ENCODE data around the gene ADNP2.
A peak's percentile ranks its signal among the peaks of the same experiment; 100 is the strongest.

Gene ADNP2

DNA sequence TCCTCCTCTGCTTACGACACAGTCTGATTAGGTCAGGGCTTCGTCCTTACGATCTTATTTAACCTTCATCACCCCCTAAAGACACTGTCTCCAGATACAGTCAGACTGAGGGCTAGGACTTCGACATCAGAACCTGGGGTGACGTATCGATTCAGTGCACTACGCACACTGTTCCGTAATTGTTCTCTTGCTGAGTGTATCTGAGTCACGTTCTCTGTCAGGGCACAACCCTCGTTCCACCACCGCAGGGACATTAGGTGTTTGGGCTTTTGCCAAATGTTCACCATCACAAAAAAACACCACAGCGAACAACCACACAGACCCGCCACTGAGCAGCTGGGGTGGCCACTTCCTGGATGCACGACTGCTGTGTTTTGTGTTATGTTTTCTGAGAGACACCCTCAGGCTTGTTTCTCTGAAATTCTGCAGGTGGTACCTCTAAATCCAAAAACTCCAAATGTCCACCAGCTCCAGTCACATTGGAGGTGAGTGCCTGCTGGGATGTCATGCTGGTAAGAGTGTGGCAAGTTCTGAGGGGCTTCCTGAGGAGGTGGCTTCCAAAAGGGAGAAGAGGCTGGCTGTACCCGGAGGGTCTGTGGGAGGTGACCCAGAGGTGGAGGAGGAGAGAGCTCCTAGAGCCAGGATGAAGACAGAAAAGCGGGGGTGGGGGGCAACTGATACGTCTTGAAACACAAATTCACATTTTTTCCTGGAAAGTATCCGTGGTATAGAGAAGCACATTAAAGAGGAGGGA lies 66.6 kb downstream of the ADNP2 start:
- Histone ChIP-seq H3K9me3 (ENCODE audit: control extremely low read depth in 1 of 5, control insufficient read depth in 4 of 5, insufficient read depth in 2 of 5, low read depth in 1 of 5, low read length in 4 of 5) (no peaks in the 10 kb centered on the region), H3K4me3 (ENCODE audit: control insufficient read depth in 1 of 7, extremely low read depth in 1 of 7, insufficient read depth in 4 of 7, low read depth in 2 of 7, low read length in 6 of 7) (no peak overlapping the region), H3K36me3 (ENCODE audit: control insufficient read depth in 4 of 4, insufficient read depth in 4 of 4, low read length in 3 of 4) (no peaks in the 10 kb centered on the region), H3K27ac (ENCODE audit: insufficient read depth in 1 of 2, low read depth in 1 of 2, low read length in 2 of 2, poor library complexity in 1 of 2, severe bottlenecking in 2 of 2) (no peak overlapping the region), H3K27me3 (replicated peaks in 2 of 5; ENCODE audit: control insufficient read depth in 4 of 5, insufficient read depth in 5 of 5, low read length in 4 of 5) (peaks cover 0 to 16% (median 3%) of the 10 kb centered on the region in 5 experiments), H3K4me1 (ENCODE audit: control extremely low read depth in 1 of 4, control insufficient read depth in 4 of 4, insufficient read depth in 4 of 4, low read length in 3 of 4) (peaks cover 0 to 2% (median 0%) of the 10 kb centered on the region in 4 experiments)
- peak in 2 of 3 donors; percentile 50 to 56 for DNase-seq
- CTCF ChIA-PET: interaction anchor here (0.6 kb wide), 1 partner anchor 136 kb away, joined by 4 read pairs; no protein-coding TSS in a partner anchor
- POLR2A ChIA-PET: interaction anchor here (0.6 to 0.7 kb wide), 2 partner anchors 28 to 400 kb away, joined by 3 to 4 read pairs; no protein-coding TSS in a partner anchor
- 85% methylated on average over 14 of the region's 18 CpGs for WGBS (ENCODE audit: insufficient coverage)

DNA sequence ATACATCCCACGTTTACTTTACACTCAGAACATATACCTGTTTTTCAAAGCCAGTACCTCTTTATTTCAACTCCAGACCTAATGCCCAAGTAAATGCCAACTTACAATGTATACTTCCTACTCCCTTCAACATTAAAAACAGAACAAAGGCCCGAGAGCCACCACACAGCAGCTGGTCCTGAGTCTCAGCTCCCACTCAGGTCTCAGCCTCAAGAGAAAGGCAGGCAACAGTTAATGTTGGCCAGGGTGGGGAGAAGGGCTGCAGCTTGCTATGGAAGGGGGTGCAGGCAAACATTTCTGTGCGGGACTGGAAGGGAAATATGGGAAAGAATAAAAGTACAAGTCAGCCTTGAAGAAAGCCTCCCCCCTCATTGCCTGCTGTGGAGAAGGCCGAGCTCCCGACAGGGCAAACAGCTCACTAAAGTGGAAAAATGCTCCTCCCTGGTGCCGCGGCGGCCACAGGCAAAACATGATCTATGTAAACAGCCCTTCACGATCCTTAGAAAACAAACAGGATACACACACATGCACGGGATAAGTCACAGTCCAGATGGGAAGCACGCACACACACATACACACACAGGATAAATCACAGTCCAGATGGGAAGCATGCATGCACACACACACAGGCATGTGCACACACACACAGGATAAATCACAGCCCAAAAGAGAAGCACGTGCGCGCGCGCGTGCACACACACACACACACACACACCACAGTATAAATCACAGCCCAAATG lies 67.4 kb downstream of the ADNP2 start:
- WGBS (ENCODE audit: insufficient coverage): 91% methylated on average over 6 of the region's 17 CpGs
- no peak overlapping the region for H3K27ac ChIP-seq (ENCODE audit: insufficient read depth in 1 of 2, low read depth in 1 of 2, low read length in 2 of 2, poor library complexity in 1 of 2, severe bottlenecking in 2 of 2)
- peaks cover 0 to 2% (median 0%) of the 10 kb centered on the region in 4 experiments for H3K4me1 ChIP-seq (ENCODE audit: control extremely low read depth in 1 of 4, control insufficient read depth in 4 of 4, insufficient read depth in 4 of 4, low read length in 3 of 4)
- ChIA-PET POLR2A (interaction anchor here (0.7 kb wide), 1 partner anchor 29 kb away, joined by 3 read pairs; no protein-coding TSS in a partner anchor), CTCF (no interaction called here)
- no peak for DNase-seq
- no peaks in the 10 kb centered on the region for H3K9me3 ChIP-seq (ENCODE audit: control extremely low read depth in 1 of 5, control insufficient read depth in 4 of 5, insufficient read depth in 2 of 5, low read depth in 1 of 5, low read length in 4 of 5)
- peaks cover 0 to 11% (median 3%) of the 10 kb centered on the region in 5 experiments for H3K27me3 ChIP-seq (replicated peaks in 2 of 5; ENCODE audit: control insufficient read depth in 4 of 5, insufficient read depth in 5 of 5, low read length in 4 of 5)
- H3K36me3 ChIP-seq (ENCODE audit: control insufficient read depth in 4 of 4, insufficient read depth in 4 of 4, low read length in 3 of 4): no peaks in the 10 kb centered on the region
- no peak overlapping the region for H3K4me3 ChIP-seq (ENCODE audit: control insufficient read depth in 1 of 7, extremely low read depth in 1 of 7, insufficient read depth in 4 of 7, low read depth in 2 of 7, low read length in 6 of 7)

DNA sequence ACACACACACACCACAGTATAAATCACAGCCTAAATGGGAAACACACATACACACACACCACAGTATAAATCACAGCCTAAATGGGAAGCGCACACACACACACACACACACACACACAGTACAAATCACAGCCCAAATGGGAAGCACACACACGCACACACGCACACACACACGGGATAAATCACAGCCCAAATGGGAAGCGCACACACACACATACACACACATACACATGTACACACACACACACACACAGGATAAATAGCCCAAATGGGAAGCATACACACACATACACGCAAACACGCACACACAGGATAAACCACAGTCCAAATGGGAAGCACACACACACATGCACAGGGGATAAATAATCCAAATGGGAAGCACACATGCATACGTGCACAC lies 68.1 kb downstream of the ADNP2 start:
- Histone ChIP-seq H3K9me3 (ENCODE audit: control extremely low read depth in 1 of 5, control insufficient read depth in 4 of 5, insufficient read depth in 2 of 5, low read depth in 1 of 5, low read length in 4 of 5) (no peaks in the 10 kb centered on the region), H3K4me3 (ENCODE audit: control insufficient read depth in 1 of 7, extremely low read depth in 1 of 7, insufficient read depth in 4 of 7, low read depth in 2 of 7, low read length in 6 of 7) (no peak overlapping the region), H3K27ac (ENCODE audit: insufficient read depth in 1 of 2, low read depth in 1 of 2, low read length in 2 of 2, poor library complexity in 1 of 2, severe bottlenecking in 2 of 2) (no peak overlapping the region), H3K4me1 (ENCODE audit: control extremely low read depth in 1 of 4, control insufficient read depth in 4 of 4, insufficient read depth in 4 of 4, low read length in 3 of 4) (peaks cover 0 to 2% (median 0%) of the 10 kb centered on the region in 4 experiments), H3K36me3 (ENCODE audit: control insufficient read depth in 4 of 4, insufficient read depth in 4 of 4, low read length in 3 of 4) (no peaks in the 10 kb centered on the region), H3K27me3 (replicated peaks in 2 of 5; ENCODE audit: control insufficient read depth in 4 of 5, insufficient read depth in 5 of 5, low read length in 4 of 5) (peaks cover 0 to 5% (median 0%) of the 10 kb centered on the region in 5 experiments)
- 87% methylated on average over 3 of the region's 8 CpGs for WGBS (ENCODE audit: insufficient coverage)
- DNase-seq: no peak
- ChIA-PET CTCF (no interaction called here), POLR2A (no interaction called here)

DNA sequence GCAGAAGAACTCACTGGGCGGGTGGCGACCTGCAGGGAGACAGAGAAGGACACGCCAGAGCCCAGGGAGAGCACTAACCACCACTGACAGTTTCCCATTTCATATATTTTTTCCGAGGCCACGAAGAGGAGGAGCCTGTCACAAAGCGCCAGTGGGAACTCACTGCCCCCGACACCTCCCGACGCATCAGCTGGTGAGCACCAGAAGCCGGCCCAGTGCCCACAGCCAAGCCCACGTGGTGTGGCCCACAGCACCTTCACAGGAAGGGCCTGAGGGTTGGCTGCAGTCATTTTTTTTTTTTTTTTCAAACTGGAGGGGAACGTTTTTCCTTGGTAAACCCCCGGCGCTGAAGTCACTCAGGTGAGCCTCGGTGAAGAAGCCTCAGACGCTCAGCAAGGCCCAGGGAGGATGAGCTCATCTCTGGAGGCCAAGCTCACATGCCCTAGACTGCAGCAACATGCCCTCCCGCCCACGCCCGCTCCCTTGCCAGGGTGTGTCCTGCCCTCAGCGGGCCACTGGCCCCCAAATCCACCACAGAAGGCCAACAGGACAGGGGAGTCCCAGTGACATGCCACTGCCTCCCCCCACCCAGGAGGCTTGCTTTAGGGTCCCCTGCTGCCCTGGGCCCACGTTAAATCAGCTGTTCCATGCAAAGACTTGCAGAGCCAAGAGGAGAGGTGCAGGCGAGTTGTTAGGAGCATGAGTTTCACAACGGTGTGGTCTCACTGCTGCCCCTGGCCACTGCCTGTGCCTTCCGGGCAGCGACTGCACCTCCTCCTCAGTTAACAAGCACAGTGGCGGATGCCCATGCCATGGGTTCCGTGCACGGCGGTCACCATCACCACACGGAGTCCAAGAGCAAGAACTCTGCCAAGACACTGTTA lies 70.1 kb downstream of the ADNP2 start:
- peaks cover 0 to 2% (median 0%) of the 10 kb centered on the region in 4 experiments for H3K4me1 ChIP-seq (ENCODE audit: control extremely low read depth in 1 of 4, control insufficient read depth in 4 of 4, insufficient read depth in 4 of 4, low read length in 3 of 4)
- no peaks in the 10 kb centered on the region for H3K36me3 ChIP-seq (ENCODE audit: control insufficient read depth in 4 of 4, insufficient read depth in 4 of 4, low read length in 3 of 4)
- H3K27ac ChIP-seq (ENCODE audit: insufficient read depth in 1 of 2, low read depth in 1 of 2, low read length in 2 of 2, poor library complexity in 1 of 2, severe bottlenecking in 2 of 2): no peak overlapping the region
- H3K9me3 ChIP-seq (ENCODE audit: control extremely low read depth in 1 of 5, control insufficient read depth in 4 of 5, insufficient read depth in 2 of 5, low read depth in 1 of 5, low read length in 4 of 5): no peaks in the 10 kb centered on the region
- 90% methylated on average over 26 of the region's 30 CpGs for WGBS (ENCODE audit: insufficient coverage)
- peaks cover 0 to 2% (median 0%) of the 10 kb centered on the region in 5 experiments for H3K27me3 ChIP-seq (replicated peaks in 2 of 5; ENCODE audit: control insufficient read depth in 4 of 5, insufficient read depth in 5 of 5, low read length in 4 of 5)
- ChIA-PET POLR2A (no interaction called here), CTCF (interaction anchor here (1.5 kb wide), 1 partner anchor 8 kb away, joined by 7 read pairs; no protein-coding TSS in a partner anchor)
- DNase-seq: no peak
- no peak overlapping the region for H3K4me3 ChIP-seq (ENCODE audit: control insufficient read depth in 1 of 7, extremely low read depth in 1 of 7, insufficient read depth in 4 of 7, low read depth in 2 of 7, low read length in 6 of 7)

DNA sequence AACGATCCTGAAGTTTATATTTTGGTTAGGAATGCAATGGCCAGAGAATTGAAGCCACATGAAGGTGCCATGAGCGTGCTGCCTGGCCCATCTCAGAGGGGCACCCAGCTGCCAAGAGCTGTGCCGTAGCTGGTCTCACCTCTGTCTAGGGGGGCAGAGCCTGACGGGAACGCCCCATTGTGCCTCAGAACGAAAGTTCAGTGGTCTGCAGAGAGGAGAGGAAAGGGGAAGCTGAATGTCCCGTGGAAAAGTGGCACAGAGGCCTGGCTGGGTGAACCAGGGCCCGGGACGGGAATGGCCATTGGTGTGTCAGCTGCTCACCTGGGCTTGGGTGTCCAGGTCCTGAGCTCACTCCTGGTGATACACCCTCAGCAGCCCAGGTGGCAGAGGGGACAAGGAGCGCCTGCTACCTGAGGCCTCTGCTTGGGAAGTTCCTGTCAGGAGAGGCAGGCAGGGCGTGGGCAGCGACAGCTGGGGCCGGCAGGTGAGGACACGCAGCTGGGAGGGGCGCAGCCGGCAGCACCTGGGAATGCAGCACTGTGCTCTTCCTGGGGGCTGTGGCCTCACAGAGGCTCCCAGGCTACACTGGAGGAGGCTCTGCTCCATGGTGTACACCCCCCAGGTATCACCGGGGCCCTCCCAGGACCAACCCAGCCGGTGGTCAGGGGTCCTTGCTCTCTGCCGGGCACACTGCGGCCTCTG lies 70.9 kb downstream of the ADNP2 start:
- Histone ChIP-seq H3K4me3 (ENCODE audit: control insufficient read depth in 1 of 7, extremely low read depth in 1 of 7, insufficient read depth in 4 of 7, low read depth in 2 of 7, low read length in 6 of 7) (no peak overlapping the region), H3K4me1 (ENCODE audit: control extremely low read depth in 1 of 4, control insufficient read depth in 4 of 4, insufficient read depth in 4 of 4, low read length in 3 of 4) (peaks cover 0 to 2% (median 0%) of the 10 kb centered on the region in 4 experiments), H3K9me3 (ENCODE audit: control extremely low read depth in 1 of 5, control insufficient read depth in 4 of 5, insufficient read depth in 2 of 5, low read depth in 1 of 5, low read length in 4 of 5) (no peaks in the 10 kb centered on the region), H3K36me3 (ENCODE audit: control insufficient read depth in 4 of 4, insufficient read depth in 4 of 4, low read length in 3 of 4) (no peaks in the 10 kb centered on the region), H3K27ac (ENCODE audit: insufficient read depth in 1 of 2, low read depth in 1 of 2, low read length in 2 of 2, poor library complexity in 1 of 2, severe bottlenecking in 2 of 2) (no peak overlapping the region), H3K27me3 (replicated peaks in 2 of 5; ENCODE audit: control insufficient read depth in 4 of 5, insufficient read depth in 5 of 5, low read length in 4 of 5) (peaks cover 0 to 2% (median 0%) of the 10 kb centered on the region in 5 experiments)
- 90% methylated on average over 20 of the region's 20 CpGs for WGBS (ENCODE audit: insufficient coverage)
- POLR2A ChIA-PET: no interaction called here
- DNase-seq: no peak
- CTCF ChIA-PET: interaction anchor here (1.5 kb wide), 1 partner anchor 9 kb away, joined by 7 read pairs; no protein-coding TSS in a partner anchor

DNA sequence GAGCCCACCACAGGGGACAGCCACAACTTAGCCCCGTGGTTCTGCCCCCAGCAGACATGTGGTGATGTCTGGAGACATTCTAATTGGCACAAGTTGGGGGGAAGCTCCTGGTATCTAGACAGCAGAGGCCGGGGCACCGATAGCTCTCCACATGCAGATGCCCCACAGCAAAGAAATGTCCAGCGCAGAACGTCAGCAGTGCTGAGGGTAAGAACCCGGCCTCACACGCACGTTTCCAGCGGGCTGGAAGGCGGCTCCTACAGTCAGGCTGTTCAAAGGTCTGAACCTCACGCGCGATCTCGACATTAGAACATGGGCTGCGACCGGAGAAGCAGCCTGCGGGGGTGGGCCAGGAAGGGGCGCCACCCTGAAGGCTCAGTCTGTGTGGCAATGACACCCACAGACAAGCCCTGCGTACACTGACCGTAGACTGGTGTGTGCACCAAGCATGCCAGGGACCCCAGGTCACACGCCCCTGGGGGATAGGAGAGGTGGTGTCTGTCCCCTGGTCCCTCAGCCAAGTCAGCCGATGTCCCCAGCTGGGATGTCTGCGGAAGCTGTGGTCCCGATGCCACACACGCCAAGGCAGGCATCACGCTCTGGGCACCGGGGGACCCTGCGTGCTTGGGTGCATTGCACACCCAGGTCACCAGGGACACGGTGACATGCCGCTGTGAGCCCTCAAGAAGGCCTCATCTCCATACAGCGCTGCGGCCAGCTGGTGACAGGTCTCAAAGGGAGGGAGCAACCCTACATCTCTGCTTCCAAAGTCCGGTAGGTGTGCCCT lies 71.9 kb downstream of the ADNP2 start:
- POLR2A ChIA-PET: no interaction called here
- Histone ChIP-seq H3K4me1 (ENCODE audit: control extremely low read depth in 1 of 4, control insufficient read depth in 4 of 4, insufficient read depth in 4 of 4, low read length in 3 of 4) (no peaks in the 10 kb centered on the region), H3K9me3 (ENCODE audit: control extremely low read depth in 1 of 5, control insufficient read depth in 4 of 5, insufficient read depth in 2 of 5, low read depth in 1 of 5, low read length in 4 of 5) (no peaks in the 10 kb centered on the region), H3K27ac (ENCODE audit: insufficient read depth in 1 of 2, low read depth in 1 of 2, low read length in 2 of 2, poor library complexity in 1 of 2, severe bottlenecking in 2 of 2) (no peak overlapping the region), H3K36me3 (ENCODE audit: control insufficient read depth in 4 of 4, insufficient read depth in 4 of 4, low read length in 3 of 4) (no peaks in the 10 kb centered on the region), H3K27me3 (replicated peaks in 2 of 5; ENCODE audit: control insufficient read depth in 4 of 5, insufficient read depth in 5 of 5, low read length in 4 of 5) (peaks cover 0 to 2% (median 0%) of the 10 kb centered on the region in 5 experiments), H3K4me3 (ENCODE audit: control insufficient read depth in 1 of 7, extremely low read depth in 1 of 7, insufficient read depth in 4 of 7, low read depth in 2 of 7, low read length in 6 of 7) (no peak overlapping the region)
- CTCF ChIA-PET: interaction anchor here (1.0 to 1.6 kb wide), 4 partner anchors 10 to 22 kb away, joined by 3 to 7 read pairs (median 4); no protein-coding TSS in a partner anchor
- 95% methylated on average over 33 of the region's 33 CpGs for WGBS (ENCODE audit: insufficient coverage)
- no peak for DNase-seq
